HG03196 (cell line): ENCODE results near the gene NOLC1.

Experiments used
- ATAC-seq: cut with Tn5 transposase; IDR thresholded peaks from one replicate; pipeline ENCODE4 v1.9.1; 2021; ENCODE audit not compliant: unreplicated experiment

Gene NOLC1

GRCh38 chr10:102200751-102201640 lies 48.8 kb downstream of the NOLC1 start:
- no peak for ATAC-seq

- no peak for ATAC-seq
Measured at GRCh38 chr10:102202386-102202785, 50.2 kb downstream of the NOLC1 start.

DNA sequence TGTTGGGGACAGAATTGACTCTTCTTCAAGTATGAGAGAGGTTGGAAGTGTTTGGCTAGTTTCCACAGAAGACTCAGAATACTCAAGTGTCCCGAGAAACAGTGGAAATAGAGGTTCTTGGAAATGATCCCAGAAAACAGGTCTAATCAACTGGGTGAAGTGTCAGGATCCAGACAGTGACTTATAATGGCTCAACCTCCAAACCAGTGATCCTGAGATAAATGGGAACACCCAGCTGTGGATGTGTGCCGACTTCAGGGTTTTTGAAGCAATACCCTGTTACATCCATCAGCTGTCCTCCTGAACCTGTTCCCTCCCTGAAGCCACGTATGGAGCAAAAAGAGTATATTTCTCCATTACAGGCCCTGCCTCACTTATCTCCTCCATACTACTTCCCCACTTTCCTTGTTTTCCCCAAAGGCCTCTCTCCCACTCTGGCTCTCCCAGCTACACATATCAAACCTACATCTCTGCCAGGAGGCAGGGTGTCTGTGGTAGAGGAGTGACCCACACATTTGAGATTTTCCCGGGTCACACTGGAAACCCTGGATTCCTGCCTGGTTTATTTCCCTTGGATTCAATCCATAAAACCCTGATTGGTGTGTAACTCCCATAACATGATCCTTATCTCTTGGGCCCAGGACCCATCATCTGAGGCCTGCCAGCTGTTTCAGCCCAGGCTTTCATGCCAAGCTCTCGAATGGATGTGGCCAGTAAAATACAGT lies 56.3 kb downstream of the NOLC1 start:
- ATAC-seq = no peak

GRCh38 chr10:102211615-102212299 lies 59.6 kb downstream of the NOLC1 start:
- ATAC-seq = no peak
